ENCODE measurements around the gene KIF1B. TPM values are rescaled to one million over a fixed set of nuclear protein-coding genes. Genes with fewer than 3 reads are reported as not detected.

KIF1B gene
- total and polyA plus RNA-seq, 9 of the 15 experiments (the other 6 are each of a cell fraction or from before 2014, with no cell fraction given) = 2.8 to 19.8 (median 11.9) TPM

DNA sequence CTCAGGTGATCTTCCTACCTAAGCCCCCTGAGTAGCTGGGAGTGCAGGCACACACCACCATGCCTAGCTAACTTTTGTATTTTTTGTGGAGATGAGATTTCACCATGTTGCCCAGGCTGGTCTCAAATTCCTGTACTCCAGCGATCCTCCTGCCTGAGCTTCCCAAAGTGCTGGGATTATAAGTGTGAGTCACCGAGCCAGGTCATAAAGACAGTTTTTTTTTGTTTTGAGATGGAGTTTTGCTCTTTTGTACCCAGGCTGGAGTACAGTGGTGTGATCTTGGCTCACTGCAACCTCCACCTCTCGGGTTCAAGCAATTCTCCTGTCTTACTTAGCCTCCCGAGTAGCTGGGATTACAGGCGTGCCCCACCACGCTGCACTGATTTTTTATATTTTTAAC is 42.1 kb downstream of the KIF1B start:
- Histone ChIP-seq H3K9me1 (ENCODE audit: control insufficient read depth, insufficient read depth, low read length) (no peaks in the 10 kb centered on the region), H3K4me1 (replicated peaks in 1 of 2; ENCODE audit: control insufficient read depth in 2 of 2, insufficient read depth in 2 of 2, low read length in 2 of 2) (no peaks in the 10 kb centered on the region), H3K27ac (ENCODE audit: extremely low read depth, low read depth, low read length) (no peak overlapping the region), H4K20me1 (replicated peaks; ENCODE audit: control insufficient read depth, insufficient read depth, low read length) (no peaks in the 10 kb centered on the region), H3K36me3 (ENCODE audit: control insufficient read depth, insufficient read depth, low read length) (no peaks in the 10 kb centered on the region), H3K9ac (ENCODE audit: insufficient read depth in 1 of 2, low read depth in 2 of 2, low read length in 2 of 2) (no peak overlapping the region), H3K9me3 (replicated peaks; ENCODE audit: control insufficient read depth, insufficient read depth, low read depth, low read length) (no peaks in the 10 kb centered on the region), H3K27me3 (ENCODE audit: control insufficient read depth in 2 of 2, insufficient read depth in 2 of 2, low read length in 2 of 2) (no peaks in the 10 kb centered on the region), H2AFZ (ENCODE audit: low read depth, low read length) (no peak overlapping the region), H3K4me3 (no peak overlapping the region), H3K4me2 (ENCODE audit: insufficient read depth, low read length) (no peak overlapping the region), H3K79me2 (ENCODE audit: control insufficient read depth, insufficient read depth, low read length) (no peaks in the 10 kb centered on the region)
- intact Hi-C loops (cut with micrococcal nuclease) = no loop called here
- ATAC-seq = no peak
- no peak for FAIRE-seq
- CTCF ChIA-PET (ENCODE audit: low intra/inter-chr PET ratio) = no interaction called here
- in situ Hi-C loops (cut with MboI) = no loop called here
- 63% methylated on average over 6 of the region's 6 CpGs for WGBS (ENCODE audit: insufficient coverage, low coverage, missing lambda C conversion rate)
- no TSS peak for BruUV-seq (replicated peaks)
- no peak for TF ChIP-seq MAZ (CRISPR knock-in tag; conservative IDR thresholded peaks at IDR 0.05 in 1 of 2, IDR thresholded peaks at IDR 0.05 in 1 of 2)
- no peak for TF ChIP-seq COPS2 (conservative IDR thresholded peaks at IDR 0.05)
- no peak for TF ChIP-seq PHB2 (IDR thresholded peaks at IDR 0.05; ENCODE audit: low read depth)
- POLR2A ChIA-PET = interaction anchor here (0.7 to 1.6 kb wide), 5 partner anchors 13 to 239 kb away, joined by 3 to 5 read pairs (median 4); no protein-coding TSS in a partner anchor
- DNase-seq (ENCODE audit: extremely low read depth in 1 of 4, low spot score in 3 of 4) = no peak

DNA sequence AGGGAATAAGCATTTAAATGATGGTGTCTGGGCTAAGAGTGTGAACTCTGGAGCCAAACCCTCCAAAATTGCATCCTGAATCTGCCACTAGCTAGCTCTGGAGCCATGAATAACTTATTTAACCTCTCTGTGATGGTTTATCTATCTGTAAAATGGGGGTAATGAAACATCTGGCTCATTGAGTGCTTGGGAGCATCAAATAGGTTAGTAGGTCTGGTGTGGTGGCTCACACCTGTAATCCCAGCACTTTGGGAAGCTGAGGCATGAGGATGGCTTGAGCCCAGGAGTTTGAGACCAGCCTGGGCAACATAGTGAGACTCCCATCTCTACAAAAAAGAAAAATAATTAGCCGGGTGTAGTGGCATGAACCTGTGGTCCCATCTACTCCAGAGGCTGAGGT is 42.8 kb downstream of the KIF1B start:
- in situ Hi-C loops (cut with MboI) (no loop called here), intact Hi-C loops (cut with micrococcal nuclease) (no loop called here)
- H3K4me3 ChIP-seq = no peak overlapping the region
- no peak for FAIRE-seq
- H3K4me2 ChIP-seq (ENCODE audit: insufficient read depth, low read length) = no peak overlapping the region
- ChIA-PET POLR2A (interaction anchor here (1.2 to 1.3 kb wide), 2 partner anchors 13 to 17 kb away, joined by 3 to 5 read pairs; no protein-coding TSS in a partner anchor), CTCF (ENCODE audit: low intra/inter-chr PET ratio) (no interaction called here)
- H3K36me3 ChIP-seq (ENCODE audit: control insufficient read depth, insufficient read depth, low read length) = no peaks in the 10 kb centered on the region
- no peak overlapping the region for H3K9ac ChIP-seq (ENCODE audit: insufficient read depth in 1 of 2, low read depth in 2 of 2, low read length in 2 of 2)
- no peak overlapping the region for H3K27ac ChIP-seq (ENCODE audit: extremely low read depth, low read depth, low read length)
- H3K79me2 ChIP-seq (ENCODE audit: control insufficient read depth, insufficient read depth, low read length) = no peaks in the 10 kb centered on the region
- no peaks in the 10 kb centered on the region for H3K9me1 ChIP-seq (ENCODE audit: control insufficient read depth, insufficient read depth, low read length)
- 0 out of 2 replicates have a peak, but pooled peaks have one; percentile 21 for TF ChIP-seq ZNF121 (CRISPR knock-in tag; conservative IDR thresholded peaks at IDR 0.05)
- no peak for TF ChIP-seq KHSRP (IDR thresholded peaks at IDR 0.05)
- TF ChIP-seq RFX5 (IDR thresholded peaks at IDR 0.05; ENCODE audit: low read depth, low read length) = no peak
- no peak for TF ChIP-seq TGIF2 (CRISPR knock-in tag; IDR thresholded peaks at IDR 0.05)
- no peak for DNase-seq (ENCODE audit: extremely low read depth in 1 of 4, low spot score in 3 of 4)
- no peaks in the 10 kb centered on the region for H3K27me3 ChIP-seq (ENCODE audit: control insufficient read depth in 2 of 2, insufficient read depth in 2 of 2, low read length in 2 of 2)
- H4K20me1 ChIP-seq (replicated peaks; ENCODE audit: control insufficient read depth, insufficient read depth, low read length) = no peaks in the 10 kb centered on the region
- no TSS peak for BruUV-seq (replicated peaks)
- H3K9me3 ChIP-seq (replicated peaks; ENCODE audit: control insufficient read depth, insufficient read depth, low read depth, low read length) = no peaks in the 10 kb centered on the region
- no peak overlapping the region for H2AFZ ChIP-seq (ENCODE audit: low read depth, low read length)
- no peaks in the 10 kb centered on the region for H3K4me1 ChIP-seq (replicated peaks in 1 of 2; ENCODE audit: control insufficient read depth in 2 of 2, insufficient read depth in 2 of 2, low read length in 2 of 2)
- ATAC-seq = no peak
- WGBS (ENCODE audit: insufficient coverage, low coverage, missing lambda C conversion rate) = 33% methylated on average over 1 of the region's 1 CpG
